Measurements from ENCODE around the gene PTPRA. TPM values are rescaled to one million over a fixed set of nuclear protein-coding genes. Genes with fewer than 3 reads are reported as not detected.
A peak's percentile ranks its signal among the peaks of the same experiment; 100 is the strongest.
"Not testable (repeated sequence)": the region's sequence is repeated elsewhere in the genome, so short reads cannot be mapped to it uniquely, and the experiment has no call there.

Gene PTPRA
- total RNA-seq, 1 donor from 2014 or later: 50.1 TPM

DNA sequence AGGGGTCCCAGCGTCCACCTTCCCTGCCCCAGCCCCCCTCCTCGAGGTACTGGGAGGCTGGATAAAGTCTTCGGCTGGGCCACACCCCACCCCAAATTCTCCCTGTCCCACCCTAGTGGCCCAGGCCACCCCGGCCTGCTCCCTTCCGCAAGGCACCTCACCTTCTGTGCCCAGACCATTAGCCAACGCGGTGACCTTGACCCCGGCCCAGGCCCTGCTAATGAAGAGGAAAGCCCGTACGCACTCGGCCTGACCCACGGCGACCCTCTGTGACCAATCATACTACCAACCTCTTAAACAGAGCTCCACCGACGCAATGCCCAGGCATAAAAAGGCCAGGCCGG, 198.0 kb downstream of the PTPRA start:
- H3K27ac Mint-ChIP-seq (ENCODE audit: unreplicated experiment): no peak overlapping the region
- no peaks in the 10 kb centered on the region for H3K36me3 Mint-ChIP-seq (ENCODE audit: low read depth, unreplicated experiment)
- Histone ChIP-seq H3K79me2 (ENCODE audit: insufficient read depth, low read length) (no peaks in the 10 kb centered on the region), H3K36me3 (ENCODE audit: insufficient read depth, low read length) (no peaks in the 10 kb centered on the region), H3K4me1 (ENCODE audit: insufficient read depth, low read length) (peaks cover 2% of the 10 kb centered on the region), H3K9me3 (ENCODE audit: insufficient read depth, low read depth, low read length) (no peaks in the 10 kb centered on the region), H3K4me2 (ENCODE audit: low read length) (peak overlapping the region; percentile 71), H4K20me1 (ENCODE audit: insufficient read depth, low read length) (no peaks in the 10 kb centered on the region), H3K27ac (ENCODE audit: low read depth, low read length) (no peak overlapping the region), H3K4me3 (ENCODE audit: insufficient read depth, low read depth, low read length) (no peak overlapping the region), H2AFZ (ENCODE audit: low read depth, low read length) (no peak overlapping the region), H3K9ac (ENCODE audit: low read length) (no peak overlapping the region), H3K27me3 (ENCODE audit: insufficient read depth, low read length) (peaks cover 14% of the 10 kb centered on the region)
- H3K27me3 Mint-ChIP-seq (ENCODE audit: low read depth, unreplicated experiment): peaks cover 21% of the 10 kb centered on the region
- no peaks in the 10 kb centered on the region for H3K9me3 Mint-ChIP-seq (ENCODE audit: unreplicated experiment)
- peaks cover 13% of the 10 kb centered on the region for H3K4me1 Mint-ChIP-seq (ENCODE audit: low read depth, unreplicated experiment)
- no peak for DNase-seq (ENCODE audit: low read depth)
- FAIRE-seq: no peak
- H3K4me3 Mint-ChIP-seq (ENCODE audit: unreplicated experiment): no peak overlapping the region
- TF ChIP-seq EZH2 (IDR thresholded peaks at IDR 0.05; ENCODE audit: insufficient read depth, low read length): no peak

DNA sequence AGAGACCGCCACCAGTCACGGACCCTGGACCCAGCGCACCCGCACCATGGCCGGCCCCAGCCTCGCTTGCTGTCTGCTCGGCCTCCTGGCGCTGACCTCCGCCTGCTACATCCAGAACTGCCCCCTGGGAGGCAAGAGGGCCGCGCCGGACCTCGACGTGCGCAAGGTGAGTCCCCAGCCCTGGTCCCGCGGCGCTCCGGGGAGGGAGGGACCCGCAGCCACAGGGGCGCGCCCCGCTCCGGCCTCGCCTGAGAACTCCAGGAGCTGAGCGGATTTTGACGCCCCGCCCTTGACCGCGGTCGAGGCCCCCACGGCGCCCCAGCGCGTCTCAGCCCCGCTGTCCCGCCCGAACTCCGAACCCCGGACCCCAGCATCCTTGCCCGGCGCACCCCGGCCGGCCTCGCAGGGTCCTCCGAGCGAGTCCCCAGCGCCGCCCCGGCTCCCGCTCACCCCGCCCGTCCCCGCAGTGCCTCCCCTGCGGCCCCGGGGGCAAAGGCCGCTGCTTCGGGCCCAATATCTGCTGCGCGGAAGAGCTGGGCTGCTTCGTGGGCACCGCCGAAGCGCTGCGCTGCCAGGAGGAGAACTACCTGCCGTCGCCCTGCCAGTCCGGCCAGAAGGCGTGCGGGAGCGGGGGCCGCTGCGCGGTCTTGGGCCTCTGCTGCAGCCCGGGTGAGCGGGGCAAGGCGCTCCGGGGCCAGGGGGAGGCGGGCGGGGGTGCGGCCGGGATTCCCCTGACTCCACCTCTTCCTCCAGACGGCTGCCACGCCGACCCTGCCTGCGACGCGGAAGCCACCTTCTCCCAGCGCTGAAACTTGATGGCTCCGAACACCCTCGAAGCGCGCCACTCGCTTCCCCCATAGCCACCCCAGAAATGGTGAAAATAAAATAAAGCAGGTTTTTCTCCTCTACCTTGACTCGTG, 198.6 kb downstream of the PTPRA start, which contains the start of gene OXT:
TSS of gene OXT (plus strand) at position 11 of the 920 bp plus-strand sequence. CDS start at position 47, 36 bp downstream.
- no peak for FAIRE-seq
- TF ChIP-seq, protein P1, sequence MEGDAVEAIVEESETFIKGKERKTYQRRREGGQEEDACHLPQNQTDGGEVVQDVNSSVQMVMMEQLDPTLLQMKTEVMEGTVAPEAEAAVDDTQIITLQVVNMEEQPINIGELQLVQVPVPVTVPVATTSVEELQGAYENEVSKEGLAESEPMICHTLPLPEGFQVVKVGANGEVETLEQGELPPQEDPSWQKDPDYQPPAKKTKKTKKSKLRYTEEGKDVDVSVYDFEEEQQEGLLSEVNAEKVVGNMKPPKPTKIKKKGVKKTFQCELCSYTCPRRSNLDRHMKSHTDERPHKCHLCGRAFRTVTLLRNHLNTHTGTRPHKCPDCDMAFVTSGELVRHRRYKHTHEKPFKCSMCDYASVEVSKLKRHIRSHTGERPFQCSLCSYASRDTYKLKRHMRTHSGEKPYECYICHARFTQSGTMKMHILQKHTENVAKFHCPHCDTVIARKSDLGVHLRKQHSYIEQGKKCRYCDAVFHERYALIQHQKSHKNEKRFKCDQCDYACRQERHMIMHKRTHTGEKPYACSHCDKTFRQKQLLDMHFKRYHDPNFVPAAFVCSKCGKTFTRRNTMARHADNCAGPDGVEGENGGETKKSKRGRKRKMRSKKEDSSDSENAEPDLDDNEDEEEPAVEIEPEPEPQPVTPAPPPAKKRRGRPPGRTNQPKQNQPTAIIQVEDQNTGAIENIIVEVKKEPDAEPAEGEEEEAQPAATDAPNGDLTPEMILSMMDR (IDR thresholded peaks at IDR 0.05; ENCODE audit: insufficient read depth, low read depth, low read length): no peak
- TF ChIP-seq EZH2 (IDR thresholded peaks at IDR 0.05; ENCODE audit: insufficient read depth, low read length): peak; percentile 96
- H3K36me3 ChIP-seq (ENCODE audit: insufficient read depth, low read length): no peaks in the 10 kb centered on the region
- no peak within 1 kb of the TSS for H3K4me3 Mint-ChIP-seq (ENCODE audit: unreplicated experiment)
- H3K79me2 ChIP-seq (ENCODE audit: insufficient read depth, low read length): no peaks in the 10 kb centered on the region
- no peaks in the 10 kb centered on the region for H4K20me1 ChIP-seq (ENCODE audit: insufficient read depth, low read length)
- peaks cover 2% of the 10 kb centered on the region for H3K4me1 ChIP-seq (ENCODE audit: insufficient read depth, low read length)
- no peak within 1 kb of the TSS for H3K9ac ChIP-seq (ENCODE audit: low read length)
- no peak within 1 kb of the TSS for H3K27ac ChIP-seq (ENCODE audit: low read depth, low read length)
- no peaks in the 10 kb centered on the region for H3K9me3 Mint-ChIP-seq (ENCODE audit: unreplicated experiment)
- peaks cover 21% of the 10 kb centered on the region for H3K27me3 Mint-ChIP-seq (ENCODE audit: low read depth, unreplicated experiment)
- H3K27ac Mint-ChIP-seq (ENCODE audit: unreplicated experiment): no peak within 1 kb of the TSS
- H3K4me2 ChIP-seq (ENCODE audit: low read length): peak within 1 kb of the TSS; percentile 71
- H3K9me3 ChIP-seq (ENCODE audit: insufficient read depth, low read depth, low read length): no peaks in the 10 kb centered on the region
- H3K27me3 ChIP-seq (ENCODE audit: insufficient read depth, low read length): peaks cover 14% of the 10 kb centered on the region
- H3K4me3 ChIP-seq (ENCODE audit: insufficient read depth, low read depth, low read length): peak within 1 kb of the TSS; percentile 17
- DNase-seq (ENCODE audit: low read depth): no peak
- H2AFZ ChIP-seq (ENCODE audit: low read depth, low read length): peak within 1 kb of the TSS; percentile 63
- H3K4me1 Mint-ChIP-seq (ENCODE audit: low read depth, unreplicated experiment): peaks cover 7% of the 10 kb centered on the region
- H3K36me3 Mint-ChIP-seq (ENCODE audit: low read depth, unreplicated experiment): no peaks in the 10 kb centered on the region

DNA sequence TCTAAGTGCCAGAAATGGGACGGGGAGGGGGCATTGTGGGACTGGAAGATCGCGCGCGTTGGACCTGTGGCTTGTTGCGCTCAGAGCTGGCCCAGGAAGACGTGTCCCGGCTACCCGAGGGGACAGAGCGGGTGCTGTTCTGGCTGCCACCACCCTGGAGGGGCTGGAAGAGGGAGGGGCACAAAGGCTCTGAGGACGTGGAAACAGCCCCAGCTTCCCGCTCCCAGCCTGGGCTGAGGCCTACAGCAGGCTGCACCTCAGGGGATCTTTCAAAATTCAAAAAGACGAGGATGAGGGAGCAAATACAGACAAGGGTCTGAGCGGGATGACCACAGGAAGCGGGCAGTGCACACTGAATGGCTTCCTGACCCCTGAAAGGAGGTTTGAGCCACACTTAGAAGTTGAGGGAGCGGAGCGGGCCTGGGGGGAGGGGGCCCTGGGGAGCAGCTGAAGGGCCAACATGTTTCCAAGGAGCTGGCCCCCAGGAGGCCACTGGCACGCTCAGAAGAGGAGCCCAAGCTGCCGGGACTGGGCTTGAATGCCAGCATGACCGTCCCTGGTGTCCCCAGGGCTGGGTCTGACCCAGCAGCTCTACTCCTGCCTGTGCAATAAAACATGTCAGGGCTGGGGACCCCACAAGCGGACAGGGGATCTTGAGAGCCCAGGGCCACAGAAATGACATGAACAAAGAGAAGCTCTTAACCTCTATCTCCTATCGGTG, 199.4 kb downstream of the PTPRA start:
- Mint-ChIP-seq H3K9me3 (ENCODE audit: unreplicated experiment) (no peaks in the 10 kb centered on the region), H3K4me3 (ENCODE audit: unreplicated experiment) (no peak overlapping the region), H3K27ac (ENCODE audit: unreplicated experiment) (no peak overlapping the region), H3K36me3 (ENCODE audit: low read depth, unreplicated experiment) (no peaks in the 10 kb centered on the region), H3K27me3 (ENCODE audit: low read depth, unreplicated experiment) (peaks cover 21% of the 10 kb centered on the region), H3K4me1 (ENCODE audit: low read depth, unreplicated experiment) (peaks cover 3% of the 10 kb centered on the region)
- Histone ChIP-seq H3K4me2 (ENCODE audit: low read length) (peak overlapping the region; percentile 71), H3K27ac (ENCODE audit: low read depth, low read length) (no peak overlapping the region), H3K36me3 (ENCODE audit: insufficient read depth, low read length) (no peaks in the 10 kb centered on the region), H3K4me1 (ENCODE audit: insufficient read depth, low read length) (no peaks in the 10 kb centered on the region), H2AFZ (ENCODE audit: low read depth, low read length) (peak overlapping the region; percentile 63), H3K79me2 (ENCODE audit: insufficient read depth, low read length) (no peaks in the 10 kb centered on the region), H3K9ac (ENCODE audit: low read length) (no peak overlapping the region), H4K20me1 (ENCODE audit: insufficient read depth, low read length) (no peaks in the 10 kb centered on the region), H3K27me3 (ENCODE audit: insufficient read depth, low read length) (peaks cover 16% of the 10 kb centered on the region), H3K4me3 (ENCODE audit: insufficient read depth, low read depth, low read length) (peak overlapping the region; percentile 17), H3K9me3 (ENCODE audit: insufficient read depth, low read depth, low read length) (no peaks in the 10 kb centered on the region)
- TF ChIP-seq, protein P1 (IDR thresholded peaks at IDR 0.05; ENCODE audit: insufficient read depth, low read depth, low read length): no peak
- no peak for TF ChIP-seq EZH2 (IDR thresholded peaks at IDR 0.05; ENCODE audit: insufficient read depth, low read length)
- no peak for FAIRE-seq
- DNase-seq (ENCODE audit: low read depth): no peak

DNA sequence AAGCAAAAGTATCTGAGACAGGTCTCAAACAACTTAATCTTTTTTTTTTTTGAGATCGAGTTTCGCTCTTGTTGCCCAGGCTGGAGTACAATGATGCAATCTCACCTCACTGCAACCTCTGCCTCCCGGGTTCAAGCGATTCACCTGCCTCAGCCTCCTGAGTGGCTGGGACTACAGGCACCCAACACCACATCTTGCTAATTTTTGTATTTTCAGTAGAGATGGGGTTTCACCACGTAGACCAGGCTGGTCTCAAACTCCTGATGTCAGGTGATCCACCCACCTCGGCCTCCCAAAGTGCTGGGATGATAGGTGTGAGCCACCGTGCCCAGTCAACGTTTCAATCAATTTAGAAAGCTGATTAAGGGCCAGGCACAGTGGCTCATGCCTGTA, 200.0 kb downstream of the PTPRA start:
- H3K4me2 ChIP-seq (ENCODE audit: low read length); H2AFZ ChIP-seq (ENCODE audit: low read depth, low read length); H3K4me3 Mint-ChIP-seq (ENCODE audit: unreplicated experiment); H3K9me3 Mint-ChIP-seq (ENCODE audit: unreplicated experiment); H3K36me3 ChIP-seq (ENCODE audit: insufficient read depth, low read length); FAIRE-seq; H3K9ac ChIP-seq (ENCODE audit: low read length); H4K20me1 ChIP-seq (ENCODE audit: insufficient read depth, low read length); H3K79me2 ChIP-seq (ENCODE audit: insufficient read depth, low read length); H3K36me3 Mint-ChIP-seq (ENCODE audit: low read depth, unreplicated experiment); H3K4me1 ChIP-seq (ENCODE audit: insufficient read depth, low read length); H3K9me3 ChIP-seq (ENCODE audit: insufficient read depth, low read depth, low read length); H3K27ac Mint-ChIP-seq (ENCODE audit: unreplicated experiment); H3K4me3 ChIP-seq (ENCODE audit: insufficient read depth, low read depth, low read length); H3K4me1 Mint-ChIP-seq (ENCODE audit: low read depth, unreplicated experiment); DNase-seq (ENCODE audit: low read depth); H3K27ac ChIP-seq (ENCODE audit: low read depth, low read length): not testable (repeated sequence)
- peaks cover 21% of the 10 kb centered on the region for H3K27me3 Mint-ChIP-seq (ENCODE audit: low read depth, unreplicated experiment)
- peaks cover 21% of the 10 kb centered on the region for H3K27me3 ChIP-seq (ENCODE audit: insufficient read depth, low read length)

Data from astrocyte (in vitro differentiated cells and primary cell).